ENCODE measurements around the gene PPP1R1C.
"Not testable (repeated sequence)": the region's sequence is repeated elsewhere in the genome, so short reads cannot be mapped to it uniquely, and the experiment has no call there.

The PPP1R1C gene

DNA sequence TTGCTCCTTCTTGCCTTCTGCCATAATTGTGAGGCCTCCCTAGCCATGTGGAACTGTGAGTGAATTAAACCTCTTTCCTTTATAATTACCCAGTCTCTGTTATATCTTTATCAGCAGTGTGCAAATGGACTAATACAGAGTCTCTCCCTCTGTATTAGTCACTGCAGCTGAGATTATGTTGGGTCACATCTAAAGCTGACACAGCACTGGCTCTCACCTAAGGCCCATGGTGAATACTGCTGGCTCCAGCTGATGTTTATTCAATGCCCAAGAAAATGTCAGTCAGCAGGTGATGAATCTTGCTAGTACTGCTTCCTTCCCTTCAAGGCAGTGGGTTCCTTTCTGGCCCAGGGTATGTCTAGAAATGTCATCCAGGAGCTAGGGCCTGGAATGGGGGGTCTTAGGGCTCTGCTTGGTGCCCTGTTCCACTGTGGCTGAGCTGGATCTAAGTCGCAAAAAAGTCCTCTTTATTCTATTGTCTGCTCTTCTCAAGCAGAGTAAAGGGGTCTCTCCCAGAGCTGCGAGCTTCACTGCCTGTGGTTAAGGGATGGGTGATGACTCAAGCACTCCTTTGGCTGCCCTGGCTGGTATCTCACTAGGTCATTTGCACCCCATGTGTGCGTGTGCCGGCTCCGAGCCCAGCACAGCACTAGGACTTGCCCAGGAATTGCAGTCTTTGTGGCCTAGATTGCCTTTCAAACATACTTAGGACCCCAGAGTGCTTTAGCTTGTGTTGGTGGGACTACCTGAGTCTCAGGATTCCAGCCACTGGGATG is 29.9 kb downstream of the PPP1R1C start:
- no peak for DNase-seq (ENCODE audit: low read depth)

DNA sequence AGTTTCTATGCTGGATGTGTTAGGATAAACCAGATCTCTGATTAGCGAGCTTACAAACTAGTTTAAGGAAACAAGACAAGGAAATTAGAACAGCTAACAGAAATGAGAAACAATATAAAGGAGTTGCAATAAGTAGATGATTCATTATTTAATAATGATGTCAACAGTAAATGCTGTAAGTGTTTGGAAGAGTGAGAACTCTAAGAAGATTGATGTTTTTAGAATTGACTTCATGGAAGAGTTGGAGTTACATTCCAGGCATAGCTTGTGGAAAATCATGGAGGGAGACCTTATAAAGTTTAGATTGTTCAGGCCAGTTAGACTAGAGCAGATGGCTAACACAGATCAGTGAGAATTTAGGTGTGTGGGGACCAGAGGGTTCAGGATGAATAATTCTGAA is 32.6 kb downstream of the PPP1R1C start:
- DNase-seq (ENCODE audit: low read depth): no peak

DNA sequence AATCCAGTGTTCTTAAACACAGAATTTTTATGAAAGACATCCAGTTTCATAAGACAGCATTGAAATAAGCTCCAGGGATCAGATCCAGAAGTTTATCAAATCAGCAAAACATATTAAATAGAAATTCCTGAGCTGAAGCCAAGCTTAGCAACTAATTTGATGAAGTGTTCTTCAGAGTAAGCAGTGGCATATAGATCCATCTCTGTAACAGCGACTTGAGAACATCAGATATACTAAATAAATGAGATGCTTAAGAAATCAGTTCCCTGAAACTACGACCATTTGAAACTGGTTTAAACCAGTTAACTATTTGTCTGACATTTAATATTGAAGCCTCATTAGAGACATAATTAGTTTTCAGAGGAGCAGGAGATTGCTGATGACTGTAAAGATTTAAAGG is 34.1 kb downstream of the PPP1R1C start:
- no peak for DNase-seq (ENCODE audit: low read depth)

DNA sequence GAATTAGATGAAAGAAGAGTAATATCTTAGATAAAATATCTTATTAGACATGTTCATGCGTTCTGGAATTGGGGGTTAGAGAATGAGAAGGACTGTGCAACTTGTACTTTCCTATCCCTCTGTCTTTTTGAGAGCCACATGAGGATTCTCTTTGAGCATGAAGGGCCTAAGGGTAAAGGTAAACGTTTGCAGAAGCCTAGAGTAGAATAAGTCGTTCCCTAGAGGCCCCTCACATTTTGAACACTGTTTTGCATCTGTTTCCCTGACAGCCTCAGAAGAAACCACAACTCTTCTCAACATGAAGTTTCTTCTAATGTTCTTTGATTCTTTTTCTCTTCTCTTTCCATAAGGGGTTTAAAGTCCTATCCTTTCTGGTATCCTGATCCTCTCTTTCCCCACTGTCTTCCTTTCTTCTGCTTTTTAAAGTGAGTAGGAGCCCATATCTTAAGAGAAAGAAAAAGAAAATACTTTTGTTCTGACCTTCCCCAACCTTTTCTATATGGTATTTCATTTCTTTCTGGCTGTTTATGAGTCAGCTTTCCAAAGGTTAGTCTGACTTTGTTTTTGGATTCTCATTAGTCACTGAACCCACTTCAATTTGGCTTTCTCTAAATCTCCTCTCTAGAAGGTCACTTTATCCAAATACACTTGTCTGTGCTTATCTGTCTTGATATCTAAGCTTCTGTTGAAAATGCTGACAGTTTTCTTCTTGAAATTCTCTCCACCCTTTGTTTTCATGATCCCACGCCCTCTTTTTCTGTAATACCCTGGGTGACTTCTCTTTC is 34.8 kb downstream of the PPP1R1C start:
- no peak for DNase-seq (ENCODE audit: low read depth)

DNA sequence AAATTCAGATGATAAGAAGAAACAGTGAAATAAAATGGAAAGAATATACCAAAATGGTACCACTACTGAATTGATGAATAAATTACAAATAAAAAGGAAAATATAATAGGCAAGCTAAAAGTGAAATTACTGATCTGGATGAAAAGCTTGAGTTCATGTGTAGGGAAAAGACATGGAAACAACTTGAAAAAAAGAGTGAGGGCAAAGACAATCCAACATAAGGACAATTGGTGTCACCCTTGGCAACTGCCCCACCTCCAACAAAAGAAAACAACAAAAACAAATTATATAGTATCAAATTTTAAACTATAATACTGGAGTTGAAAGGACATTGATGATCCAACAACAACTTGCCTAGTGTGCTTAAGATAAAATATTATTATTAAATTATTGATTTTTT is 37.6 kb downstream of the PPP1R1C start:
- DNase-seq (ENCODE audit: low read depth): no peak

GRCh38 chr2:182030875-182031274 is 45.2 kb downstream of the PPP1R1C start:
- not testable (repeated sequence) for DNase-seq (ENCODE audit: low read depth)

- DNase-seq (ENCODE audit: low read depth): no peak
These were observed 46.3 kb downstream of the PPP1R1C start for GRCh38 chr2:182031956-182032355.

DNA sequence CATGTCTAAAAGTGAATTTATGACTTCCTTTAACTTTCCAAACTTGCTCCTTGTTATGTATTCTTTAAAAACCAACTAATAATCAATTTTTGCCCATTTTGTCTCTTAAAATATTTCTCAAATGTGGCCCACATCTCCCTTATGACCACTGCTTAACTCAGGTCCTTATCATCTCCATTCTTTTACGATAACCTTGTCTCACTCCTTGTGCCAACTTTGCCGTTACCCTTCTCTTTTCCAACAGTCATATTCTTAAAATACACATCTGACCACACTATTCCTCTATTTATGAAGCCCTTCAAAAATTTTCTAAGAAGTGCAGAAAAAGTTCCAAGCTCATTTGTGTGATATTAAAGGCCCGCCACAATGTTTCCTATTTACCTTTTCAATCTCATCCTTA is 47.8 kb downstream of the PPP1R1C start:
- no peak for DNase-seq (ENCODE audit: low read depth)

GRCh38 chr2:182038576-182038975 is 52.9 kb downstream of the PPP1R1C start:
- no peak for DNase-seq (ENCODE audit: low read depth)

- no peak for DNase-seq (ENCODE audit: low read depth)
These were observed 57.4 kb downstream of the PPP1R1C start for GRCh38 chr2:182043021-182043420.

DNA sequence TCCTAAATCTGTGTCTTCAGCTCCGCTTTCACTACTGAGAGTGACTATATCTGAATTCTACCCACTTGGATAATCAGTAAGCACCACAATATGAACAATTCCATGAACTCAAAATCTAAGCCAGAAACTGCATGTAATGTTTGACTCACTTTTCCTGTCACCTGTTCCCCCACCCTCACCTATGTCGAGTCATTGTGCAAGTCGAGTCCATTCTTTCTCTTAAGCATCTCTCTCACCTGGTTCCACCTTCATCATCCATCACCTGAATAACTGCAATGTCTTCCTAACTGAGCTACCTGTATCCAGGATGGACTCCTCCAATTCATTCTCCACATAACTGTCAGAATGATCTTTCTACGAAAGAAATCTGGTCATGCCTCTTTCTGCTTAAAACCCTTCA is 58.2 kb downstream of the PPP1R1C start:
- DNase-seq (ENCODE audit: low read depth): no peak

GRCh38 chr2:182047544-182047943 is 61.9 kb downstream of the PPP1R1C start:
- DNase-seq (ENCODE audit: low read depth): no peak

DNA sequence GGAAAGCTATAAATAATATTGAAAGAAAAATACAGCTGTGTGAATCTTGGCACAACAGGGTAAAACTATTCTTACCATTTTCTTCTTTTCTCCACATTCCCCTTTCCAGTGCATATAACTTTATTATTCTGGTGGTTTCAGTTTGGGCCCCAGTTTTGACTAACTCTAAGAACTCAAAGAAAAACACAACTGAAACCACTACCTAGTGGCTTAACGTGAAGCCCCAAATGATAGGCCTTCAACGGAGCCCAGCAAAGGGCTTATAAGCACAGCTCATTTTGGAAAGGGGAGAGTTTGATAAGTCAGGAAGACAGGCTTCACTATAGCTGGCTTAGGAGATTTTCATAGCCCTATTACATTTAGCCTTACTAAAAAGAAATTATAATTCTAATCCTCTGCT is 62.4 kb downstream of the PPP1R1C start:
- no peak for DNase-seq (ENCODE audit: low read depth)

DNA sequence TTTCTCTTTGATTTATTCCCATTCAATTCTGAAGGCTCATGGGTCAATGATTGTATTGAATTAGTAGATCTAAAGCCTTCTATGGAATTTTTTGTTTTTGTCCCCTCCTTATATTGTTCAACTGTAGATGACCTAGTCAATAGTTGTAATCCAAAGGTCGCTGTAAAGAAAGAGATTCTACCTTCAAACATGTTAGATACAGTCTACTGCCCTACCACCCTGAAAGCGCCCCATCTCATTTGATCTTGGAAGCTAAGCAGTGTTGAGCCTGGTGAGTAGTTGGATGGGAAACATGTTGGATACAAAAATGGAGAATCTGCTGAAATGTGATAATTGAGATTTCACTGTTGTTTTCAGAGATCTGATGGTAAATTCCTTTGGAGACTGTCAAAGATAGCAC is 63.0 kb downstream of the PPP1R1C start:
- DNase-seq (ENCODE audit: low read depth): no peak

DNA sequence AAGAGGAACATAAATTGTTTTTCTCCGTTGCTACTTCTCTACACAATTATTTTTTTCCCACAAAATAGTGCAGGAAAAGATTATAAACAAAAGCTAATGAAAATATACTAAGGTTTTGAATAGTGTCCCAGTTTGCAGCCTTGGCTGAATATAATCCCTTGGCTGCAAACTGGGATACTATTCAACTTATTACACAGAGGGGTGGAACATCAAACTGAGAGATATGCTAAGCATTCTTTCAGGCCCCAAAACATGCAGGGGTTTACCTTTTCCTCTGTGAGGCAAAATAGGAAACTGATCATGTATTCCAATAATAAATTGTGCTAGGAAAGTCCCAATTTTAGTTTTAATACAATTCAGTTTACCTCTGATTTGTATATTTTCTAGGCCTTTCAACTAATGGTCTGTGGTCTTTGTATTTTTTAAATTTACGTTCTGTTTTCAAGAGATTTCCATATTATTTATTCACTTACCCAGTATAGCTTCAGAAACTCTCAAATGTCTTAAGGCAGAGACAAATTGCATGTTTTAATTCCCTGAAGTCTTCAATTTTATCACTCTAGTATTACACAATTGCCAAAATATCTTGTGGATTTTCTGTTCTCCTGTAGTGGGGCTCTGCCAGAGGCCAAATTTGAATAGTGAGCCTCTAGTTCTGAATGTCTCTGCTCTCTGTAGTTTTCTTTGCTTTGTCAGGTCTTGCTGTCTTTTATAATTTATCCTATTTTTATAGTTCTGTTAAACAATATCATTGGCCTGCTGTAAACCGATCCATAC is 63.9 kb downstream of the PPP1R1C start:
- no peak for DNase-seq (ENCODE audit: low read depth)

DNA sequence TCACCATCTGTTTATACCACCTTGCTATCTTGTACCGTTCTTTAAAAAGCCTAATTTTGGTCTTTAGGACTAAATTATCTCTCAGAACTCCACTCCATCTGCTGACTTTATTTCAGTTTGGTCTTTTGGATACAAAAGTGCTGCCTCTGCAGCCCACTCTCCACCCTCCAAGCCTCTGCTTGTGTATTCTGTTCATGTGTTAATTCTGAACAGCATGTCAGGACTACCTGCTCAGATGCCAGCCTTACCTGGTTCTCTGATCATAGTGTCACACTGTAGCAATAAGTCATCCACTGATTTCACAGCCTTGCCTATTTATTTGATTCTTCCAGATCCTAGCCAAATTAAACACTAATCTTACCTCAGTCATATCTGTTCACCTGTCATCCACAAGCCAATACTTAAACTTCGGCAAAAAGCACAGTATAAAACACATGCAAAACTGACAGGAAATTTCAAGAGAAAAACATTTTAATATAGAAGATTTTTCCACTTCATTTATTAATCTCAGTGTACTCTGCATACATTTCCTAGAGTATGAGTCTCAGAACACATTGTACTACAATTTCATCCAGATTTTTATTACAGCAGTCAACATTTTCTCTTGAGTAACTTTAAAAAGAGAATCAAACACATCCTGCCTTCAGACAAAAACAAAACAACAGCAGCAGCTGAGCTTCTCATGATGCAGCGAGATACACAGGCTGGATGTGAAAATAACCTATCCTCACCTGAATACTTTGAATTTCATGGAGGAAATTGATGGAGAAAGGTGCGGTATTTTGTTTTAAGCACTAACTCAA is 64.9 kb downstream of the PPP1R1C start:
- DNase-seq (ENCODE audit: low read depth): no peak

- no peak for DNase-seq (ENCODE audit: low read depth)
These were observed 70.3 kb downstream of the PPP1R1C start for GRCh38 chr2:182055993-182056392.

- DNase-seq (ENCODE audit: low read depth): no peak
These were observed 71.3 kb downstream of the PPP1R1C start for GRCh38 chr2:182057002-182057401.

- DNase-seq (ENCODE audit: low read depth): no peak
These were observed 72.4 kb downstream of the PPP1R1C start for GRCh38 chr2:182058056-182058455.

- no peak for DNase-seq (ENCODE audit: low read depth)
These were observed 76.1 kb downstream of the PPP1R1C start for GRCh38 chr2:182061739-182062138.

DNA sequence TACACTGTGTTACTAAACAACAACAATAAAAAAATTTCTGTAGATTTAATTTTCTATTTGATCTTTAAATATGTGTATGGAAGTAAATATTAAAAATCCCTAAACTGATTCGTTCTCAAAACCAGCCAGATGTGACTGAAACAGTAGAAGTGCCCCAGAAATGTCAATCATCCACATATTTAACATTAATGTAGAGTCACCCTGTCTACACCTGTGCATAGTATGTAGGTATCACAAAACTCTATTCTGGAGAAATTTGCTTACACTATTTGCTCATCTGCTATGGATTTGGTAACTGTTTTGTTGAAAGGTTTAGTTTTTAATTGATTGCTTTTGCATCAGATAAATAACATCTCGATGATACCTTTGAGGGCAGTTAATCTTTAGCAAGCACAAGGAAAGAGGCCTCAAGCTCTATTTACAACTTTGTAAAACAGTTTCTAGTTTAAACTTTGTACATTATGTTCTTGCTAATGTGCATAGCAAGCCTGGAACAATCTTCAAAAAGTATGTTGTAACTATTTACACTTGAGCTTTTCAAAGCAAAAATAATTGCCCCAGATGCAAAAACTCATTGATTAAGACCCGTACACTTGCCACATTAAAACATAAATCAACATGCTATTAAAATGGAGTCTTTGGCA is 76.8 kb downstream of the PPP1R1C start:
- DNase-seq (ENCODE audit: low read depth): no peak
